ENCODE results near the gene DOCK3.
"Not testable (repeated sequence)": the region's sequence is repeated elsewhere in the genome, so short reads cannot be mapped to it uniquely, and the experiment has no call there.

Gene DOCK3

GRCh38 chr3:50676031-50676705 is 1.4 kb downstream of the DOCK3 start:
- no peak for DNase-seq (ENCODE audit: low spot score)

- no peak for DNase-seq (ENCODE audit: low spot score)
Observed at GRCh38 chr3:50687127-50687751, 12.5 kb downstream of the DOCK3 start.

- no peak for DNase-seq (ENCODE audit: low spot score)
Observed at GRCh38 chr3:50687916-50688315, 13.2 kb downstream of the DOCK3 start.

- DNase-seq (ENCODE audit: low spot score): not testable (repeated sequence)
Observed at GRCh38 chr3:50688602-50689001, 13.9 kb downstream of the DOCK3 start.

- no peak for DNase-seq (ENCODE audit: low spot score)
Observed at GRCh38 chr3:50689558-50689957, 14.8 kb downstream of the DOCK3 start.

GRCh38 chr3:50695031-50695430 is 20.3 kb downstream of the DOCK3 start:
- no peak for DNase-seq (ENCODE audit: low spot score)

GRCh38 chr3:50696276-50696675 is 21.5 kb downstream of the DOCK3 start:
- no peak for DNase-seq (ENCODE audit: low spot score)

- DNase-seq (ENCODE audit: low spot score): no peak
Observed at GRCh38 chr3:50698269-50698668, 23.5 kb downstream of the DOCK3 start.

GRCh38 chr3:50708620-50709019 is 33.9 kb downstream of the DOCK3 start:
- no peak for DNase-seq (ENCODE audit: low spot score)

- no peak for DNase-seq (ENCODE audit: low spot score)
Observed at GRCh38 chr3:50714946-50715345, 40.2 kb downstream of the DOCK3 start.

GRCh38 chr3:50724831-50725230 is 50.1 kb downstream of the DOCK3 start:
- no peak for DNase-seq (ENCODE audit: low spot score)

- DNase-seq (ENCODE audit: low spot score): no peak
Observed at GRCh38 chr3:50734985-50735384, 60.3 kb downstream of the DOCK3 start.

GRCh38 chr3:50737193-50737905 is 62.6 kb downstream of the DOCK3 start:
- DNase-seq (ENCODE audit: low spot score): no peak

- DNase-seq (ENCODE audit: low spot score): no peak
Observed at GRCh38 chr3:50737906-50738598, 63.3 kb downstream of the DOCK3 start.

GRCh38 chr3:50743643-50744042 is 68.9 kb downstream of the DOCK3 start:
- DNase-seq (ENCODE audit: low spot score): no peak

GRCh38 chr3:50749822-50750221 is 75.1 kb downstream of the DOCK3 start:
- no peak for DNase-seq (ENCODE audit: low spot score)

- DNase-seq (ENCODE audit: low spot score): no peak
Observed at GRCh38 chr3:50759015-50759414, 84.3 kb downstream of the DOCK3 start.

- DNase-seq (ENCODE audit: low spot score): no peak
Observed at GRCh38 chr3:50777680-50778079, 103.0 kb downstream of the DOCK3 start.

- DNase-seq (ENCODE audit: low spot score): not testable (repeated sequence)
Observed at GRCh38 chr3:50781766-50782165, 107.0 kb downstream of the DOCK3 start.

GRCh38 chr3:50786631-50787030 is 111.9 kb downstream of the DOCK3 start:
- DNase-seq (ENCODE audit: low spot score): no peak

- not testable (repeated sequence) for DNase-seq (ENCODE audit: low spot score)
Observed at GRCh38 chr3:50790894-50791293, 116.2 kb downstream of the DOCK3 start.

- no peak for DNase-seq (ENCODE audit: low spot score)
Observed at GRCh38 chr3:50792568-50792967, 117.8 kb downstream of the DOCK3 start.

- DNase-seq (ENCODE audit: low spot score): not testable (repeated sequence)
Observed at GRCh38 chr3:50803805-50804204, 129.1 kb downstream of the DOCK3 start.

Measured in NAMALWA (cell line).